Measurements from ENCODE around the gene BTN2A1.
"Not testable (repeated sequence)": the region's sequence is repeated elsewhere in the genome, so short reads cannot be mapped to it uniquely, and the experiment has no call there.

BTN2A1 gene

GRCh38 chr6:26433680-26434079 is 24.1 kb upstream of the BTN2A1 start:
- DNase-seq = not testable (repeated sequence)

GRCh38 chr6:26436018-26436417 is 21.7 kb upstream of the BTN2A1 start:
- no peak for DNase-seq

GRCh38 chr6:26437550-26437949 is 20.2 kb upstream of the BTN2A1 start:
- no peak for DNase-seq

GRCh38 chr6:26438000-26438399 is 19.8 kb upstream of the BTN2A1 start:
- no peak for DNase-seq

GRCh38 chr6:26439151-26440125 is 18.3 kb upstream of the BTN2A1 start:
- DNase-seq = peak in 1 of 4 experiments; percentile 14

- no peak for DNase-seq
Measured at GRCh38 chr6:26440977-26441358, 16.8 kb upstream of the BTN2A1 start.

GRCh38 chr6:26441977-26442376 is 15.8 kb upstream of the BTN2A1 start:
- DNase-seq = no peak

- DNase-seq = peak in 1 of 4 experiments; percentile 32
Measured at GRCh38 chr6:26445934-26446667, 11.7 kb upstream of the BTN2A1 start.

- no peak for DNase-seq
Measured at GRCh38 chr6:26447257-26447656, 10.5 kb upstream of the BTN2A1 start.

GRCh38 chr6:26450240-26450639 is 7.5 kb upstream of the BTN2A1 start:
- DNase-seq = no peak

GRCh38 chr6:26452631-26453235 is 5.0 kb upstream of the BTN2A1 start:
- DNase-seq = no peak

- DNase-seq = peak in 3 of 4 experiments; percentile 29 to 60 (median 50)
Measured at GRCh38 chr6:26454631-26455030, 3.1 kb upstream of the BTN2A1 start.

GRCh38 chr6:26455357-26455970 is 2.3 kb upstream of the BTN2A1 start:
- no peak for DNase-seq

- no peak for DNase-seq
Measured at GRCh38 chr6:26457264-26457805, 420 bp upstream of the BTN2A1 start.

GRCh38 chr6:26459023-26459810 is 1.5 kb downstream of the BTN2A1 start:
- DNase-seq = peak in 3 of 4 experiments; percentile 46 to 62 (median 52)

GRCh38 chr6:26461353-26461752 is 3.6 kb downstream of the BTN2A1 start:
- DNase-seq = not testable (repeated sequence)

GRCh38 chr6:26464014-26464413 is 6.3 kb downstream of the BTN2A1 start:
- no peak for DNase-seq

- no peak for DNase-seq
Measured at GRCh38 chr6:26464416-26465131, 6.8 kb downstream of the BTN2A1 start.

GRCh38 chr6:26465776-26466175 is 8.0 kb downstream of the BTN2A1 start:
- DNase-seq = no peak

GRCh38 chr6:26468829-26469228 is 11.1 kb downstream of the BTN2A1 start:
- no peak for DNase-seq

GRCh38 chr6:26470643-26471042 is 12.9 kb downstream of the BTN2A1 start:
- no peak for DNase-seq

All from suppressor macrophage (primary cell).